Epithelial cell of proximal tubule (primary cell): Measurements from ENCODE around the gene LRRC45. TPM values are rescaled to one million over a fixed set of nuclear protein-coding genes. Genes with fewer than 3 reads are reported as not detected.

Experiments
- DNase-seq: peaks from one replicate; pipeline ENCODE4 v3.0.0-alpha.2; 2011; ENCODE audit warnings: low read depth
- H3K4me3 ChIP-seq: 2 replicates; pipeline ENCODE4 v1.5.1; 2011; ENCODE audit warnings: low read depth, mild to moderate bottlenecking, low read length
- CTCF ChIP-seq: conservative IDR thresholded peaks from 2 replicates; pipeline ENCODE4 v1.5.1; 2012; ENCODE audit warnings: low read depth, mild to moderate bottlenecking, low read length
- total RNA-seq: library from RNA; depleted of rRNA; stranded (reverse); fragments of >200 nt; gene quantifications from 2 replicates; pipeline ENCODE4 v1.2.3, GENCODE V29; 2015

Gene LRRC45
- total RNA-seq, 1 donor from 2014 or later: 44.5 TPM

GRCh38 chr17:82017612-82018151, 5.4 kb upstream of the LRRC45 start:
- no peak for DNase-seq
- TF ChIP-seq CTCF: no peak
- H3K4me3 ChIP-seq: no peak overlapping the region

- no peak overlapping the region for H3K4me3 ChIP-seq
- TF ChIP-seq CTCF: no peak
- no peak for DNase-seq
Measured at GRCh38 chr17:82018152-82018988, 4.7 kb upstream of the LRRC45 start.

DNA sequence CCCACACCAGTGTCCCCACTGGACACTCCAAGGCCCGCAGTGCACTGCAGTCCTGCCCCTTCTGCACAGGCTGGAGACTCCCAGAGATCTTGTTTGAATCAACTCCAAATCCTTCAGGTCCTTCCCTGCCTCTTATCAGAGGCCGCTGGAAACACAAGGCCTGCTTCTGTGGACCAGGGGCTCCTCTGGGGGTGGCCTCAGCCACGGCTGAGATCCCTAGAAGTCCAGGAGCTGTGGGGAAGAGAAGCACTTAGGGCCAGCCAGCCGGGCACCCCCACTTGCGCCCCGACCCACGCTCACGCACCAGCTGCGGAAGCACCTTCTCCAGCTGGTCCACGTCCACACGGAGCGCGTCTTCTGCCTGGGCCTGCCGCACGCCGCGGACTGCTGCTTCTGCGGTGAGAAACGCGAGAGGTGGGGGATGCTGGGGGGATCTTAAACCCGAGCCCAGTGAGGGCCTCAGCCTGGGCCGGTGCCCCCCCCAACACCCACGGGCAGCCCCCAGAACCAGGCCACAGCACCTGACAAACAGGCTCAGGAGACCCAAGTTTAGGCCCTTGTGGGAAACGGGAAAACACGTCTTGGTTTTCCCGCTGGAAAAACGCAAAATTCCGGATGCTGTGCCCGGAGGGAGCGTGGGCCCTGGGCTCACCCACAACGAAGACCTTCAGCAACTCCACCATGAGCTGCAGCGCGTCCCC, 4.0 kb upstream of the LRRC45 start:
- no peak for TF ChIP-seq CTCF
- no peak for DNase-seq
- H3K4me3 ChIP-seq: no peak overlapping the region

- peak; percentile 72 for TF ChIP-seq CTCF
Measured at GRCh38 chr17:82019690-82020571, 3.2 kb upstream of the LRRC45 start.

DNA sequence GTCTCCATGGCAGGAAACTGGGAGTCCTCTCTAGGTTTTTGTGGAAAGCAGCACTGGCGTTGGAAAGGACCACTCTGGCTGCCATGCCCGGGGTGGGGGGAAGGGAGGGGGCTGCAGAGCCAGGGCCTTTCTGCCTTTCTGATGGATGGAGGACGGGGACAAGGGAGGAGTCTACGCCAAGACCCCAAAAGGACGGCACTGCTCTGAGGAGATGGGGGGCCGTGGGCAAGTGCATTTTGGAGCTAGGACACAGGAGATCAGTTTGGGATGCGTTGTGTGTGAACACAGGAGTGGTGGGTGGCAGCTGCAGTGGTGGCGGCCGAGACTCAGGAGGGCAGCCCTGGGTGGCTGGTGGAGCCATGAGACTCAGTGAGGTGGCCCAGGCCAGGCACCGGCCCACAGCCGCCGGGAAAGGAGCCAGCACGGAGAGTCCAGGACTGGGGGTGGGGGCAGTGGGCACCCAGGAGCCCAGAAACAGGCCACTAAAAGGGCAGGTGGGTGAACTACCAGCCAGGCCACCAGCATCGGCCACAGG, 2.5 kb upstream of the LRRC45 start:
- TF ChIP-seq CTCF: no peak
- DNase-seq: no peak
- H3K4me3 ChIP-seq: no peak overlapping the region

More at GRCh38 chr17:82019690-82020571, 3.2 kb upstream of the LRRC45 start:
- no peak for DNase-seq
- no peak overlapping the region for H3K4me3 ChIP-seq
